GM23338 (cell line): ENCODE data around the gene AGMAT. TPM values are rescaled to one million over a fixed set of nuclear protein-coding genes. Genes with fewer than 3 reads are reported as not detected.

ENCODE experiments used
- ATAC-seq: fragments of 200-7000 bp; cut with Tn5 transposase; 3 replicates; pipeline ENCODE4 v1.9.1; 2020
- DNase-seq: peaks from one replicate; pipeline ENCODE4 v3.0.0-alpha.2; 2015; ENCODE audit warnings: low spot score
- H2AFZ ChIP-seq: fragments of 200-600 bp; sonication (generic); 2 replicates; pipeline ENCODE4 v1.8.0; 2016; ENCODE audit warnings: antibody characterized with exemption, mild to moderate bottlenecking, moderate library complexity
- H3F3A ChIP-seq: fragments of 200-600 bp; sonication (generic); replicated peaks from 2 replicates; pipeline ENCODE4 v1.8.0; 2017; ENCODE audit warnings: antibody characterized with exemption, mixed run types, low read depth
- H3K27ac ChIP-seq: fragments of 200-600 bp; sonication (generic); 2 replicates; pipeline ENCODE4 v1.6.1; 2016; ENCODE audit warnings: low read depth
- H3K27me3 ChIP-seq: fragments of 200-600 bp; sonication (generic); 2 replicates; pipeline ENCODE4 v1.8.0; 2016; ENCODE audit warnings: mild to moderate bottlenecking, mixed run types, moderate library complexity; ENCODE audit not compliant: insufficient read depth
- H3K36me3 ChIP-seq: fragments of 200-600 bp; sonication (generic); 2 replicates; pipeline ENCODE4 v1.8.0; 2016; ENCODE audit warnings: mild to moderate bottlenecking; ENCODE audit not compliant: insufficient read depth
- H3K4me1 ChIP-seq: fragments of 200-600 bp; sonication (generic); 2 replicates; pipeline ENCODE4 v1.8.0; 2016; ENCODE audit warnings: mild to moderate bottlenecking, moderate library complexity; ENCODE audit not compliant: insufficient read depth
- H3K4me2 ChIP-seq: fragments of 200-600 bp; sonication (generic); 2 replicates; pipeline ENCODE4 v1.7.1; 2017; ENCODE audit warnings: mixed run types
- H3K4me3 ChIP-seq: fragments of 200-600 bp; sonication (generic); 2 replicates; pipeline ENCODE4 v1.6.1; 2016; ENCODE audit warnings: mixed run types
- H3K79me2 ChIP-seq: fragments of 200-600 bp; sonication (generic); replicated peaks from 2 replicates; pipeline ENCODE4 v1.8.0; 2017; ENCODE audit warnings: mild to moderate bottlenecking; ENCODE audit not compliant: insufficient read depth
- H3K9me2 ChIP-seq: fragments of 200-600 bp; sonication (generic); 2 replicates; pipeline ENCODE4 v1.8.0; 2017; ENCODE audit not compliant: insufficient read depth
- H4K20me1 ChIP-seq: fragments of 200-600 bp; sonication (generic); replicated peaks from 2 replicates; pipeline ENCODE4 v1.8.0; 2017; ENCODE audit warnings: mild to moderate bottlenecking; ENCODE audit not compliant: insufficient read depth
- H3K27ac Mint-ChIP-seq: 2 replicates; pipeline ENCODE4 v1.8.0; 2020; ENCODE audit warnings: inconsistent platforms, mild to moderate bottlenecking, moderate library complexity, mixed read lengths
- H3K27me3 Mint-ChIP-seq: 3 replicates; pipeline ENCODE4 v1.8.0; 2022; ENCODE audit warnings: low read depth, mild to moderate bottlenecking, moderate library complexity, mixed read lengths, inconsistent platforms; ENCODE audit not compliant: insufficient read depth, poor library complexity
- H3K36me3 Mint-ChIP-seq: 3 replicates; pipeline ENCODE4 v1.8.0; 2021; ENCODE audit warnings: low read depth, mild to moderate bottlenecking, inconsistent platforms, moderate library complexity, mixed read lengths
- H3K4me1 Mint-ChIP-seq: 3 replicates; pipeline ENCODE4 v1.8.0; 2020; ENCODE audit warnings: mild to moderate bottlenecking, inconsistent platforms, mixed read lengths
- H3K4me3 Mint-ChIP-seq: 3 replicates; pipeline ENCODE4 v1.8.0; 2021; ENCODE audit warnings: moderate library complexity, mild to moderate bottlenecking, inconsistent platforms, mixed read lengths
- H3K9me3 Mint-ChIP-seq: 3 replicates; pipeline ENCODE4 v1.8.0; 2020; ENCODE audit warnings: moderate library complexity, mild to moderate bottlenecking, inconsistent platforms, mixed read lengths
- CREB1 ChIP-seq: fragments of 250-450 bp; sonication (Bioruptor Pico); IDR thresholded peaks from 2 replicates; pipeline ENCODE4 v1.5.0; 2020; ENCODE audit warnings: low read depth, mild to moderate bottlenecking, moderate library complexity
- EZH2 ChIP-seq: fragments of 200-600 bp; sonication (generic); IDR thresholded peaks from one replicate; pipeline ENCODE4 v1.8.0; 2017; ENCODE audit warnings: antibody characterized with exemption, mild to moderate bottlenecking, low read depth; ENCODE audit not compliant: unreplicated experiment
- JUNB ChIP-seq: IDR thresholded peaks from one replicate; pipeline ENCODE4 v1.6.1; 2016; ENCODE audit warnings: antibody characterized with exemption; ENCODE audit not compliant: unreplicated experiment
- POLR2AphosphoS5 ChIP-seq: IDR thresholded peaks from 2 replicates; pipeline ENCODE4 v1.6.1; 2016; ENCODE audit warnings: antibody characterized with exemption, low read depth
- ZNF114 ChIP-seq: fragments of 250-450 bp; sonication (Bioruptor Pico); IDR thresholded peaks from 2 replicates; pipeline ENCODE4 v1.5.0; 2020; ENCODE audit warnings: mild to moderate bottlenecking, moderate library complexity
- polyA plus RNA-seq: library from polyadenylated mRNA; unstranded; fragments of >200 nt; fragmentation: Nextera tagmentation; extraction: Ambion mirVana; gene quantifications from 2 replicates; pipeline ENCODE4 v1.2.1, GENCODE V29; 2016
- total RNA-seq: library from RNA; depleted of rRNA; stranded (reverse); fragments of >200 nt; shearing (Covaris generic); gene quantifications from 2 replicates; pipeline ENCODE4 v1.2.3, GENCODE V29; 2014

AGMAT gene
- total and polyA plus RNA-seq, 2 experiments from 2014 or later = 1.8 to 7.4 TPM

DNA sequence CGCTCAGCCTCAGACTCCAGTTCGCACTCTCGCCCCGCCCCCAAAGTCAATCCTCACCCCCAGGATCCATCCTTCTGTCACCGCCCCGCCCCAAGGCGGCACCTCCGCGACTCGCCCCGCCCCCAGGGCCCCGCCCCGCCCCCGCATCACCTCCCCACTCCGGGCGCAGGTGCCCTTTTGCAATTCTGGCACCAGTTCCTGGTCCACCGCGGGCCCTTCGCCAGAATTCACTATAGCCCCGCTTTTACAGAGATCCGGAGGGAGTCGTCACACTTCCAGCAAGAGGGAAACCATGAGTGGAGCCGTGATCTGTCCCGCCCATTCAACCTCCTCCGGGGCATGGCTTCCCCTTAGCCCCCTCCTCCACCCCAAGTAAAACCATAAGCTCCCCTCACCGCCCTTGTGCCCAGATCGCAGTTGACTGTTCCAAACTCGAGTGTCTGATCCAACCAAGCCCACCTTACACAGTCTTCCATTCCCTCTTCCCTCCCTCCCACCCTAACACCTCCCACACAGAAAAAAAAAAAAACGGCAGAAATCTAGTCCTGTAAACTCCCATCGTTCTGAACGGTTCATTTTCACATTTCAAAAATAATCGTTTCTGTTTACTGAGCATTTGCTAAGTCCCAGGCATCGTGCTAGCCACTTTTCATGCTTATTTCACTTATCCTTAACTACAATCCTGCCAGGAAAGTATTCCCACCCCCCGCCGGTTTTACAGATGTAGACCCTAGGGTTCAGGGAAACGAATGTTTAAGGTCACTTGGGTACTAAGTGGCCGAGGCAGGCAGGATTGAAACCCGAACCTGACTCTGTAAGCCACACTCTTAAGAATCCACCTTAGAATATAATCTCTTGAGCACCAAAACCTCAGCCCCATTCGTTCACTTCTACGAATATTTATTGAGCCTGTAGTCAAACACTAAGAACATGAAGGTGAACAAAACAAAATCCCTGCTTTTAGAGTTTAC, 59.5 kb downstream of the AGMAT start:
- H3K9me2 ChIP-seq = no peaks in the 10 kb centered on the region

DNA sequence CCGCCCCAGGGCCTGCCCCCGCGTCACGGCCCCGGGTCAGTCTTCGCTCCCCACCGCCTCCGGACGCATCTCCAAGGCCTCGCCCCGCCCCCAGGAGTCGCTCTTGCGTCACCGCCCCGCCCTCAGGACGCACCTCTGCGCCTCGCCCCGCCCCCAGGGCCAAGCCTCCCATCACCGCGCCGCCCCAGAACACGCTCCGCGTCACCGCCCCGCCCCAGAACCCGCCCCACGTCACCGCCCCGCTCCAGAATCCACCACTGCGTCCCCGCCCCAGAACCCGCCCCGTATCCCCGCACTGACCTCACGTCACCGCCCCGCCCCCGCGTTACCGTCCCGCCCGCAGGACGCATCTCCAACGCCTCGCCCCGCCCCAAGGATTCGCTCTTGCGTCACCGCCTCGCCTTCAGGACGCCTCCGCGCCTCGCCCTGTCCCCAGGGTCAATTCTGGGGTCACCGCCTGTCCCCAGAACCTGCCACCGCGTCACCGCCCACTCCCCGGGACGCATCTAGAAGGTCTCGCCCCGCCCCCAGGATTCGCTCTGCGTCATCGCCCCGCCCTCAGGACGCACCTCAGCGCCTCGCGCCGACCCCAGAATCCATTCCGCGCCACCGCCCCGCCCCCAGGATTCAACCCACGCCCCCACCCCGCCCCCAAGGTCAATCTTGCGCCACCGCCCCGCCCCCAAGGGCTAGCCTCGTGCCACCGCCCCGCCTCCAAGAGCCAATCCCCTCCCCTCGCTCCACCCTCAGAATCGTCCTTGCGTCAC, 60.4 kb downstream of the AGMAT start:
- no peak overlapping the region for H2AFZ ChIP-seq
- TF ChIP-seq CREB1 (peak; percentile 89), JUNB (no peak)

More for the DNA sequence above, 59.5 kb downstream of the AGMAT start:
- H3K36me3 ChIP-seq = no peaks in the 10 kb centered on the region
- H2AFZ ChIP-seq = peak overlapping the region; percentile 94; the same call in 1 of the 2 replicates
- DNase-seq = peak; percentile 62
- peaks cover 6% of the 10 kb centered on the region; the same call in 1 of the 2 replicates for H4K20me1 ChIP-seq
- no peaks in the 10 kb centered on the region for H3F3A ChIP-seq
- H3K79me2 ChIP-seq = peaks cover 44% of the 10 kb centered on the region
- Mint-ChIP-seq H3K27me3 (peaks cover 7% of the 10 kb centered on the region), H3K27ac (peak overlapping the region; percentile 91), H3K36me3 (no peaks in the 10 kb centered on the region), H3K9me3 (no peaks in the 10 kb centered on the region), H3K4me1 (peaks cover 39% of the 10 kb centered on the region), H3K4me3 (peak overlapping the region; percentile 83)
- peak overlapping the region; percentile 73 for H3K4me3 ChIP-seq
- ATAC-seq = peak; percentile 17
- 0 out of 2 replicates have a peak overlapping the region, but pooled peaks have one; percentile 2 for H3K27ac ChIP-seq
- peaks cover 15% of the 10 kb centered on the region for H3K4me1 ChIP-seq
- H3K27me3 ChIP-seq = no peaks in the 10 kb centered on the region
- TF ChIP-seq EZH2 (no peak), POLR2AphosphoS5 (0 out of 2 replicates have a peak, but pooled peaks have one; percentile 20)
- H3K4me2 ChIP-seq = peak overlapping the region; percentile 81

DNA sequence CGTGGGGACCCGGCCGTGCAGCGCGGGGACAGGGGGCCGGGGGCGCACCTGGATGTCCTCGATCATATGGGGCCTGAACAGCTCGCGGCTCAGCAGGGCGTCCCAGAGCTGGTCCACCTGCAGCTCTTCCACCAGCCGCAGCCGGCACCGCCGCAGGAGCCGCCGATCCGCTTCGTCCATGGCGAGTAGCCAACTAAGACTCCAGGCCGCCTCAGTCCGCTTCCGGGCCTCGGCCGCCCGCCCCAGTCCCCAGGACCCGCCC, 60.9 kb downstream of the AGMAT start, which contains the start of gene CASP9:
CASP9 (minus strand) TSS at position 195 of the 262 bp plus-strand sequence; CDS start at position 180, 15 bp downstream.
- H3K4me3 Mint-ChIP-seq = peak within 1 kb of the TSS; percentile 83

More for the DNA sequence above, 60.4 kb downstream of the AGMAT start:
- peaks cover 7% of the 10 kb centered on the region for H3K27me3 Mint-ChIP-seq
- Histone ChIP-seq H4K20me1 (peaks cover 6% of the 10 kb centered on the region; the same call in 1 of the 2 replicates), H3K27me3 (no peaks in the 10 kb centered on the region), H3K4me2 (no peak overlapping the region), H3K36me3 (no peaks in the 10 kb centered on the region), H3K79me2 (peaks cover 46% of the 10 kb centered on the region), H3F3A (no peaks in the 10 kb centered on the region), H3K9me2 (no peaks in the 10 kb centered on the region), H3K27ac (no peak overlapping the region), H3K4me1 (peaks cover 15% of the 10 kb centered on the region), H3K4me3 (peak overlapping the region; percentile 70)
- no peaks in the 10 kb centered on the region for H3K9me3 Mint-ChIP-seq
- peaks cover 39% of the 10 kb centered on the region for H3K4me1 Mint-ChIP-seq
- peak overlapping the region; percentile 83 for H3K4me3 Mint-ChIP-seq
- peak overlapping the region; percentile 100 for H3K27ac Mint-ChIP-seq
- no peaks in the 10 kb centered on the region; the same call in 2 of the 3 replicates for H3K36me3 Mint-ChIP-seq
- DNase-seq = peak; percentile 100
- ATAC-seq = peak; percentile 10

More for the DNA sequence above, 60.9 kb downstream of the AGMAT start, which contains the start of gene CASP9:
- Mint-ChIP-seq H3K27me3 (peaks cover 7% of the 10 kb centered on the region), H3K4me1 (peaks cover 39% of the 10 kb centered on the region), H3K36me3 (no peaks in the 10 kb centered on the region; the same call in 2 of the 3 replicates), H3K9me3 (no peaks in the 10 kb centered on the region), H3K27ac (peak within 1 kb of the TSS; percentile 100)
- H4K20me1 ChIP-seq = peaks cover 6% of the 10 kb centered on the region; the same call in 1 of the 2 replicates
- no peaks in the 10 kb centered on the region for H3K36me3 ChIP-seq
- H3K4me2 ChIP-seq = peak within 1 kb of the TSS; percentile 81
- H2AFZ ChIP-seq = peak within 1 kb of the TSS; percentile 94; the same call in 1 of the 2 replicates
- peaks cover 42% of the 10 kb centered on the region for H3K79me2 ChIP-seq
- peaks cover 15% of the 10 kb centered on the region for H3K4me1 ChIP-seq
- no peak for TF ChIP-seq ZNF114 (CRISPR knock-in tag)
- peak; percentile 87 for TF ChIP-seq POLR2AphosphoS5
- no peaks in the 10 kb centered on the region for H3K27me3 ChIP-seq
- H3K9me2 ChIP-seq = no peaks in the 10 kb centered on the region
- peak within 1 kb of the TSS; percentile 73 for H3K4me3 ChIP-seq
- no peak for DNase-seq
- peak within 1 kb of the TSS; percentile 39; the same call in 1 of the 2 replicates for H3K27ac ChIP-seq
- ATAC-seq = peak; percentile 59
- H3F3A ChIP-seq = no peaks in the 10 kb centered on the region
